HUES6 (cell line): ENCODE data around the gene IQCE.

ENCODE experiments used
- H3K27ac ChIP-seq: 2 replicates; pipeline ENCODE4 v1.7.0; 2013; ENCODE audit warnings: low read depth, mild to moderate bottlenecking, low read length, inconsistent platforms
- H3K27me3 ChIP-seq: 2 replicates; pipeline ENCODE4 v1.6.1; 2013; ENCODE audit warnings: low read length; ENCODE audit not compliant: control insufficient read depth, insufficient read depth
- H3K36me3 ChIP-seq: 2 replicates; pipeline ENCODE4 v1.6.1; 2013; ENCODE audit warnings: low read length; ENCODE audit not compliant: control insufficient read depth, insufficient read depth
- H3K4me1 ChIP-seq: 2 replicates; pipeline ENCODE4 v1.6.1; 2013; ENCODE audit warnings: low read length; ENCODE audit not compliant: control insufficient read depth, insufficient read depth
- H3K4me3 ChIP-seq: 2 replicates; pipeline ENCODE4 v1.5.1; 2013; ENCODE audit warnings: low read depth, low read length
- H3K9ac ChIP-seq: one replicate; pipeline ENCODE4 v1.6.1; 2013; ENCODE audit warnings: mild to moderate bottlenecking, low read length
- H3K9me3 ChIP-seq: 2 replicates; pipeline ENCODE4 v1.6.1; 2013; ENCODE audit warnings: low read depth, low read length; ENCODE audit not compliant: control insufficient read depth, insufficient read depth

IQCE gene

DNA sequence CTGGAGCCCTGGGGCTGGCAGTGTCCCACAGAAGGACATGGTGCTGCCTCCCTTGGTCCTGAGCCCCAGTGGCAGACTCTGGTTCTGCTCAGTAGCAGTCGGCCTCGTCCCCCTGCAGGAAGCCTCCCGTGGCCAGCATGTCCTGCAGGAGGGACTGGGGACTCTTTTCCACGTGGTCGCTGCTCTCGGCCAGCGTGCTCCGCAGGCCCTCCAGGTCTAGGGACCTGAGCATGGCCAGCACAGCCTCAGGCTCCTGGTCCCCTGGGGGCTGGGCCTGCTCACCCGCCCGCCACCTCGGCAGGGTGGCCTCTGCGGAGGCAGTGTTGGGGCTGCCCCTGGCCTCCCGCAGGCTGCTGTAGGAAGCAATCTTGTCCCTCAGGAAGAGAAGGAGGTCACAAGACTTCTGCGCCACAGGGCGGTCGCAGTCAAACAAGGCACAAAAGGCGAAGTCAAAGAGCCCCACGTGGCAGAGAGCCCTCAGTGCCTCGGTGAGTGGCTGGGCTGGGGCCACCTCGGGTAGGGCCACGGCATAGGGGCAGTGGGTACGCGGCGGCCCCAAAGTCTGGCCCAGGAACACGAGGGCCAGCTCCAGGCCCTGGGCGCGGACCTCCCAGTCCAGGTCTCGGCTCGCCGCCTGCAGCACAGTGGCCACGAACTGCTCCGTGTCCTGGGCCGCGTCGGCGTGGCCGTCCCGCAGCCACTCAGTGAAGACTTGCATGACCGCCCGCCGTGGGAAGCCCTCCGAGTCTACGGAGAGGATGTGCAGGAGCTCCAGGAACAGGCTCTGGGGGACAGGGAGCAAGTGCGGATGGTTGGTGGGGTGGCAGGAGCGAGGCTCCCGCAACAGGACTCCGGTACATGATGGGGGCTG lies 20.6 kb upstream of the IQCE start:
- H3K27ac ChIP-seq, result no peak overlapping the region
- peaks cover 54% of the 10 kb centered on the region for H3K36me3 ChIP-seq
- H3K4me3 ChIP-seq, result no peak overlapping the region
- H3K9ac ChIP-seq, result no peak overlapping the region
- H3K4me1 ChIP-seq, result no peaks in the 10 kb centered on the region
- no peaks in the 10 kb centered on the region for H3K9me3 ChIP-seq
- H3K27me3 ChIP-seq, result no peaks in the 10 kb centered on the region

GRCh38 chr7:2539031-2539911 lies 19.5 kb upstream of the IQCE start:
- no peaks in the 10 kb centered on the region for H3K27me3 ChIP-seq
- no peaks in the 10 kb centered on the region for H3K4me1 ChIP-seq
- H3K9me3 ChIP-seq, result no peaks in the 10 kb centered on the region
- no peak overlapping the region for H3K4me3 ChIP-seq
- H3K36me3 ChIP-seq, result peaks cover 64% of the 10 kb centered on the region
- no peak overlapping the region for H3K9ac ChIP-seq
- H3K27ac ChIP-seq, result no peak overlapping the region

- Histone ChIP-seq H3K27ac (no peak overlapping the region), H3K9me3 (no peaks in the 10 kb centered on the region), H3K9ac (no peak overlapping the region), H3K27me3 (no peaks in the 10 kb centered on the region), H3K36me3 (peaks cover 72% of the 10 kb centered on the region), H3K4me3 (no peak overlapping the region), H3K4me1 (no peaks in the 10 kb centered on the region)
Measured at GRCh38 chr7:2540133-2540532, 18.6 kb upstream of the IQCE start.

GRCh38 chr7:2540641-2541051 lies 18.1 kb upstream of the IQCE start:
- no peaks in the 10 kb centered on the region for H3K27me3 ChIP-seq
- no peak overlapping the region for H3K4me3 ChIP-seq
- H3K36me3 ChIP-seq, result peaks cover 73% of the 10 kb centered on the region
- H3K27ac ChIP-seq, result no peak overlapping the region
- H3K9me3 ChIP-seq, result no peaks in the 10 kb centered on the region
- no peak overlapping the region for H3K9ac ChIP-seq
- no peaks in the 10 kb centered on the region for H3K4me1 ChIP-seq

GRCh38 chr7:2541291-2542010 lies 17.3 kb upstream of the IQCE start:
- peaks cover 81% of the 10 kb centered on the region for H3K36me3 ChIP-seq
- H3K9me3 ChIP-seq, result no peaks in the 10 kb centered on the region
- H3K4me3 ChIP-seq, result no peak overlapping the region
- no peaks in the 10 kb centered on the region for H3K27me3 ChIP-seq
- no peaks in the 10 kb centered on the region for H3K4me1 ChIP-seq
- H3K27ac ChIP-seq, result no peak overlapping the region
- no peak overlapping the region for H3K9ac ChIP-seq

- Histone ChIP-seq H3K9me3 (no peaks in the 10 kb centered on the region), H3K27ac (no peak overlapping the region), H3K4me1 (no peaks in the 10 kb centered on the region), H3K4me3 (no peak overlapping the region), H3K27me3 (no peaks in the 10 kb centered on the region), H3K9ac (no peak overlapping the region), H3K36me3 (peaks cover 88% of the 10 kb centered on the region)
Measured at GRCh38 chr7:2542011-2542915, 16.5 kb upstream of the IQCE start.

- no peaks in the 10 kb centered on the region for H3K27me3 ChIP-seq
- peaks cover 89% of the 10 kb centered on the region for H3K36me3 ChIP-seq
- H3K9ac ChIP-seq, result no peak overlapping the region
- H3K4me3 ChIP-seq, result no peak overlapping the region
- no peaks in the 10 kb centered on the region for H3K4me1 ChIP-seq
- no peak overlapping the region for H3K27ac ChIP-seq
- no peaks in the 10 kb centered on the region for H3K9me3 ChIP-seq
Measured at GRCh38 chr7:2542916-2543871, 15.6 kb upstream of the IQCE start.

DNA sequence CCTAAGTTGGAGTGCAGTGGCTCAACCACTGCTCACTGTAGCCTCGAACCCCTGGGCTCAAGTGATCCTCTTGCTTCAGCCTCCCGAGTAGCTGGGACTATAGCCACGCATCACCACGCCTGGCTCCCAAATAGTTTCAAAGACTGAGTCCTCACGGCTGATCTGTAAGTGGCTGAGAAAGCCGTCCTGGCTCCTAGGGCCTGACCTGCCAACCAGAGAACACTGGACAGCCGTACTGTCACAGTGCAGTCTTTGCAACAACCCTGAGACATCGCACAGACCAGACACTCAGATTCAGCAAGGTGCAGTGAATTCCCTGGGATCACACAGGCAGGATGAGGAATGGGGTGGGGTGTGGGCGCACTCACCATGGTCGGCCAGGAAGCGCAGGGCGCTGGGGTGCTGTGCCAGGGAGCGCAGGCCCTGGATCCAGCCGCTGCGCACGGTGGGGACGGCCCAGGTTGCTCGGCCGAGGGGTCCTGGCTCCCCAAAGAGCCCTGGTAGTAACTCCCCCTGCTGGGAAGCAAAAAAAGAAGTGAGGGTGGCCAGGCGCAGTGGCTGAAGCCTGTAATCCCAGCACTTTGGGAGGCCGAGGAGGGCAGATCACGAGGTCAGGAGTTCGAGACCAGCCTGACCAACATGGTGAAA lies 14.1 kb upstream of the IQCE start:
- no peaks in the 10 kb centered on the region for H3K9me3 ChIP-seq
- no peak overlapping the region for H3K27ac ChIP-seq
- no peaks in the 10 kb centered on the region for H3K27me3 ChIP-seq
- peaks cover 76% of the 10 kb centered on the region for H3K36me3 ChIP-seq
- H3K9ac ChIP-seq, result no peak overlapping the region
- H3K4me1 ChIP-seq, result no peaks in the 10 kb centered on the region
- H3K4me3 ChIP-seq, result no peak overlapping the region

- H3K9me3 ChIP-seq, result no peaks in the 10 kb centered on the region
- no peak overlapping the region for H3K4me3 ChIP-seq
- no peaks in the 10 kb centered on the region for H3K4me1 ChIP-seq
- H3K27me3 ChIP-seq, result no peaks in the 10 kb centered on the region
- peaks cover 70% of the 10 kb centered on the region for H3K36me3 ChIP-seq
- no peak overlapping the region for H3K9ac ChIP-seq
- no peak overlapping the region for H3K27ac ChIP-seq
Measured at GRCh38 chr7:2545746-2546425, 12.9 kb upstream of the IQCE start.
